ENCODE measurements around the gene NOL11.

Gene NOL11

DNA sequence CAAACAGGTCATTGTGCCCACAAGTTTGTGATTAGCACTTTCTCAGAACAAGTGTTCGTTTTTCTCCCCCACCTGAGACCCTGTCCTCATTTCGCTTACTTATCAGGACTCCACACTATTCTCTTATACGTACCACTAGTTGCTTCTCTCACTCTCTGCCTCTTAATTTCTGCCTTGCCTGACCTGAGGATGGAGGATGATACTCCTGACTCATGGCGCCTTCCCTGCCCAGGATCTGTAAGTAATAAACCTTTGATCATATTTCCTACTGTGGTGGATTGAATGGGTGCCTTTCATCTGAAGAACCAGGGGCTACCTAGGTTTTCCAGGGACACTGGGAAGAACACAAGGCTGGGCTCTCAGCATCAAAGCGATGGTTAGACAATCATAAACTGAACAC is 67.8 kb downstream of the NOL11 start:
- intact Hi-C loops (cut with micrococcal nuclease), result no loop called here

More for the DNA sequence above, 67.8 kb downstream of the NOL11 start:
- H3K4me3 Mint-ChIP-seq, result no peak overlapping the region
- no peak overlapping the region for H3K27ac Mint-ChIP-seq
- no peaks in the 10 kb centered on the region for H3K36me3 Mint-ChIP-seq (ENCODE audit: low read depth)
- H3K4me1 Mint-ChIP-seq (ENCODE audit: low read depth), result no peaks in the 10 kb centered on the region
- no peaks in the 10 kb centered on the region for H3K9me3 Mint-ChIP-seq
- peaks cover 4% of the 10 kb centered on the region for H3K27me3 Mint-ChIP-seq

All from dendritic cell treated with granulocyte-macrophage colony-stimulating factor and Interleukin-4, amounts not matched to agents 40 ng/mL and 50 ng/mL, for 4 days (primary cell).